ENCODE measurements around the gene USP20. TPM values are rescaled to one million over a fixed set of nuclear protein-coding genes. Genes with fewer than 3 reads are reported as not detected.

USP20 gene
- total RNA-seq, 1 donor from 2014 or later: 10.8 TPM

- Histone ChIP-seq H3K4me3 (no peak overlapping the region), H3K27me3 (no peaks in the 10 kb centered on the region), H3F3A (ENCODE audit: low read depth) (peaks cover 7% of the 10 kb centered on the region), H2AFZ (replicated peaks) (no peak overlapping the region), H3K9me3 (ENCODE audit: low read depth) (no peaks in the 10 kb centered on the region), H3K27ac (no peak overlapping the region), H3K36me3 (no peaks in the 10 kb centered on the region), H3K79me2 (ENCODE audit: low read depth) (no peaks in the 10 kb centered on the region), H3K4me1 (peaks cover 3% of the 10 kb centered on the region), H4K20me1 (ENCODE audit: low read depth) (no peaks in the 10 kb centered on the region), H3K4me2 (no peak overlapping the region), H3K9ac (no peak overlapping the region)
- no peak for TF ChIP-seq EZH2 (IDR thresholded peaks at IDR 0.05)
- no peak for TF ChIP-seq EZH2phosphoT487 (IDR thresholded peaks at IDR 0.05)
- no peak for TF ChIP-seq CTCF (IDR thresholded peaks at IDR 0.05)
- no peaks in the 10 kb centered on the region for H3K9me3 Mint-ChIP-seq
- H3K4me3 Mint-ChIP-seq: no peak overlapping the region
- H3K4me1 Mint-ChIP-seq: peaks cover 3% of the 10 kb centered on the region
- no peak for DNase-seq (ENCODE audit: low spot score)
- no peak overlapping the region for H3K27ac Mint-ChIP-seq
- H3K27me3 Mint-ChIP-seq (ENCODE audit: insufficient read depth, low read depth): no peaks in the 10 kb centered on the region
- H3K36me3 Mint-ChIP-seq: peaks cover 10% of the 10 kb centered on the region
These were observed 43.9 kb downstream of the USP20 start for GRCh38 chr9:129879103-129879699.

- Mint-ChIP-seq H3K9me3 (no peaks in the 10 kb centered on the region), H3K4me3 (no peak overlapping the region), H3K4me1 (peaks cover 12% of the 10 kb centered on the region), H3K27ac (no peak overlapping the region), H3K36me3 (peaks cover 6% of the 10 kb centered on the region), H3K27me3 (ENCODE audit: insufficient read depth, low read depth) (no peaks in the 10 kb centered on the region)
- H3K9me3 ChIP-seq (ENCODE audit: low read depth): no peaks in the 10 kb centered on the region
- H3K27me3 ChIP-seq: no peaks in the 10 kb centered on the region
- H4K20me1 ChIP-seq (ENCODE audit: low read depth): no peaks in the 10 kb centered on the region
- H3F3A ChIP-seq (ENCODE audit: low read depth): peaks cover 14% of the 10 kb centered on the region
- H3K4me2 ChIP-seq: no peak overlapping the region
- DNase-seq (ENCODE audit: low spot score): no peak
- no peaks in the 10 kb centered on the region for H3K36me3 ChIP-seq
- H3K9ac ChIP-seq: no peak overlapping the region
- TF ChIP-seq EZH2 (IDR thresholded peaks at IDR 0.05) (no peak), EZH2phosphoT487 (IDR thresholded peaks at IDR 0.05) (no peak), CTCF (IDR thresholded peaks at IDR 0.05) (no peak)
- peaks cover 10% of the 10 kb centered on the region for H3K4me1 ChIP-seq
- H3K79me2 ChIP-seq (ENCODE audit: low read depth): no peaks in the 10 kb centered on the region
- H3K4me3 ChIP-seq: no peak overlapping the region
- no peak overlapping the region for H2AFZ ChIP-seq (replicated peaks)
- no peak overlapping the region for H3K27ac ChIP-seq
These were observed 44.9 kb downstream of the USP20 start for GRCh38 chr9:129879991-129880653.

- Histone ChIP-seq H3K4me3 (no peak overlapping the region), H3K4me1 (peaks cover 18% of the 10 kb centered on the region), H3K27me3 (no peaks in the 10 kb centered on the region), H3K27ac (no peak overlapping the region), H3K36me3 (no peaks in the 10 kb centered on the region), H3K79me2 (ENCODE audit: low read depth) (no peaks in the 10 kb centered on the region), H2AFZ (replicated peaks) (no peak overlapping the region), H3K4me2 (no peak overlapping the region), H3F3A (ENCODE audit: low read depth) (peaks cover 19% of the 10 kb centered on the region), H3K9ac (no peak overlapping the region), H3K9me3 (ENCODE audit: low read depth) (no peaks in the 10 kb centered on the region), H4K20me1 (ENCODE audit: low read depth) (no peaks in the 10 kb centered on the region)
- Mint-ChIP-seq H3K9me3 (no peaks in the 10 kb centered on the region), H3K27ac (no peak overlapping the region), H3K4me1 (peaks cover 18% of the 10 kb centered on the region), H3K27me3 (ENCODE audit: insufficient read depth, low read depth) (no peaks in the 10 kb centered on the region), H3K36me3 (peaks cover 6% of the 10 kb centered on the region), H3K4me3 (no peak overlapping the region)
- DNase-seq (ENCODE audit: low spot score): no peak
- TF ChIP-seq EZH2 (IDR thresholded peaks at IDR 0.05): no peak
- TF ChIP-seq CTCF (IDR thresholded peaks at IDR 0.05): no peak
- TF ChIP-seq EZH2phosphoT487 (IDR thresholded peaks at IDR 0.05): no peak
These were observed 45.6 kb downstream of the USP20 start for GRCh38 chr9:129880654-129881546.

Data from neural progenitor cell (in vitro differentiated cells).